Measurements from ENCODE around the gene CDHR2. TPM values are rescaled to one million over a fixed set of nuclear protein-coding genes. Genes with fewer than 3 reads are reported as not detected.

The CDHR2 gene
- total and polyA plus RNA-seq, 9 donors, result 0.04 to 8.9 (median 0.18) TPM

DNA sequence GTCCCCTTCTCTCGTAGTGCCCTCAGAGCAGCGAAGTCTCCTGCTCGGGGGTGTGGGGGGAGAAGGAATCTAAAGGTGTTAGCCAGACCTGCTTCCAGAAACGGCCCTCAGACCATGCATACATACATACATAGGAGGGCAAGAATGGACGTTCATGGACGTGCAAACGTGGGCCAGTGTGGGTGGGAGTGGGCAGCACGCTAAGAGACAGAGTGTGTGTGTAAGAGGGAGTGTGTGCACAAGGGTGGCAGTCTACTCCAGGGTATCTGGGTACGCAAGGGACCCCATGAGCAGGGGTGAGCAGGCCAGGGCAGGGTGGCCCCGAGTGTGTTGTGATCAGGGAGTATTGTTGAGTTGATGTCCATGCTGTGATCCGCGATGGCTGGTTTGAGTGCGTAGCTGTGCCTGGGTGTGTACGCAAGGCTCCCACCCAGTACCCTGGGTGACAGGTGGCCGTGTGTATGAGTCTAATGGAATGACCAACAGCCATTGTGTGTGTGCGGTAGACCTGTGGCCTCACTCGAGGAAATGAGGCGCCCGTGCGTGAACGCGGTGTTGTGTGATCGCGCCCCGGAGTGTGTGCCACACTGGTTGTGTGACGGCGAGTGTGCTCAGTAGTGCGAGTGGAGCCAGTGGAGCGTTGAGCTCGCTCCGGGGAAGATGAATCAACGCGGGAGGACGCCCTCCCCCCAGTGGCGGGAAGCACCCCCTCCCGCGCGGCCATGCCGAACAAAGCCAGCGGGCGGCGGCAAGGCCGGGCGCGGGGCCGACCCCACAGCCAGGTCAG is 60.0 kb downstream of the CDHR2 start:
- H3K9me3 ChIP-seq (replicated peaks; ENCODE audit: control insufficient read depth, low read depth, low read length), result no peaks in the 10 kb centered on the region
- no peak overlapping the region for H3K27ac ChIP-seq (ENCODE audit: low read length)
- no peaks in the 10 kb centered on the region for H3K36me3 ChIP-seq (ENCODE audit: control insufficient read depth, insufficient read depth, low read length)
- H3K27me3 ChIP-seq (ENCODE audit: control insufficient read depth, insufficient read depth, low read length), result peaks cover 24% of the 10 kb centered on the region
- 26% methylated on average over 41 of the region's 46 CpGs for WGBS (ENCODE audit: insufficient coverage)
- no peak overlapping the region for H3K4me3 ChIP-seq (ENCODE audit: low read length)
- H3K4me1 ChIP-seq (ENCODE audit: control insufficient read depth, insufficient read depth, low read length), result peaks cover 9% of the 10 kb centered on the region
- no peak for DNase-seq

- WGBS (ENCODE audit: insufficient coverage), result under 1% methylated on average over 94 of the region's 101 CpGs
These were observed 60.7 kb downstream of the CDHR2 start, which contains the start of gene GPRIN1 for GRCh38 chr5:176609724-176610434. TSS of gene GPRIN1 (minus strand) at chr5:176610156. CDS start at chr5:176599834, 10,322 bp downstream.

DNA sequence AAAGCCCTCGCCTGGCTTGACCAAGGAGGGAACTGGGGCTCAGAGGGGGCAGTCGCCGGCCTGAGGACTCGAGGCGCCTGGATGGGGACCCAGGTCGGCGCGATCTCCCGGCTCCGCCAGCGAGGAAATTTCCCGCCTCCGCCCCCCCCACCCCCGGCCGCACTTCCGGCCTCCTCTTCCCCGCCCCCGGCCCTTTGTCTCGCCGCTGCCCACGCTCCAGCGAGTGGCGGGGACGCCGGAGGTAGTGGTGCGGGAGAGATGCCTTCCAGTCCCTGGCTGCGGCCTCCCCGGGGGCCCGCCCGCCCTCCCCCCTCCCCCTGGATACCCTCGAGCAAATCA is 61.3 kb downstream of the CDHR2 start:
- Histone ChIP-seq H3K4me1 (ENCODE audit: control insufficient read depth, insufficient read depth, low read length) (peaks cover 9% of the 10 kb centered on the region), H3K27me3 (ENCODE audit: control insufficient read depth, insufficient read depth, low read length) (peaks cover 24% of the 10 kb centered on the region), H3K4me3 (ENCODE audit: low read length) (peak overlapping the region; percentile 46), H3K9me3 (replicated peaks; ENCODE audit: control insufficient read depth, low read depth, low read length) (no peaks in the 10 kb centered on the region), H3K36me3 (ENCODE audit: control insufficient read depth, insufficient read depth, low read length) (no peaks in the 10 kb centered on the region), H3K27ac (ENCODE audit: low read length) (no peak overlapping the region)
- DNase-seq, result no peak
- 0% methylated on average over 1 of the region's 31 CpGs for WGBS (ENCODE audit: insufficient coverage)

More at GRCh38 chr5:176609724-176610434, 60.7 kb downstream of the CDHR2 start, which contains the start of gene GPRIN1:
- Histone ChIP-seq H3K27me3 (ENCODE audit: control insufficient read depth, insufficient read depth, low read length) (peaks cover 24% of the 10 kb centered on the region), H3K9me3 (replicated peaks; ENCODE audit: control insufficient read depth, low read depth, low read length) (no peaks in the 10 kb centered on the region), H3K36me3 (ENCODE audit: control insufficient read depth, insufficient read depth, low read length) (no peaks in the 10 kb centered on the region), H3K27ac (ENCODE audit: low read length) (no peak within 1 kb of the TSS), H3K4me1 (ENCODE audit: control insufficient read depth, insufficient read depth, low read length) (peaks cover 9% of the 10 kb centered on the region), H3K4me3 (ENCODE audit: low read length) (peak within 1 kb of the TSS; percentile 46)
- DNase-seq, result peak; percentile 71

DNA sequence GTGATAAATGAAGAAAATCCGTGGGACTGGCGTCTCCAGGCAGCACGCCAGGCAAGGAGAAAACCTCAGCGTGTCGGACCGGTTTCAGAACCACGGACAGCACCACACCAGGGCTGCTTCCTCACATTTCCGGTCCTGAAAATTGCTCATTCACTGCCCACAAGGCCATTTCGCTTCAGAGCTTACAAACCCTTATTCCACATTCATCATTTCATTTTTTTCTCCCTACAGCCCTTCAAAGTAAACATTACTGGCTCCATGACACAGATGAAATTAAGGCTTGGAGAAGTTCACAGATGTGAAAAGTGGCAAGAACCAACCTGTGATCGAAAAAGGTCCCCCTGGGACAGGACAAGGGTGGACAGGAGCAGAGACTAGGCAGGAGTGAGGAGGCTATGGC is 62.3 kb downstream of the CDHR2 start:
- Histone ChIP-seq H3K27ac (ENCODE audit: low read length) (no peak overlapping the region), H3K9me3 (replicated peaks; ENCODE audit: control insufficient read depth, low read depth, low read length) (no peaks in the 10 kb centered on the region), H3K36me3 (ENCODE audit: control insufficient read depth, insufficient read depth, low read length) (no peaks in the 10 kb centered on the region), H3K4me1 (ENCODE audit: control insufficient read depth, insufficient read depth, low read length) (peaks cover 7% of the 10 kb centered on the region), H3K4me3 (ENCODE audit: low read length) (no peak overlapping the region), H3K27me3 (ENCODE audit: control insufficient read depth, insufficient read depth, low read length) (peaks cover 31% of the 10 kb centered on the region)
- DNase-seq, result peak; percentile 87
- WGBS (ENCODE audit: insufficient coverage), result 12% methylated on average over 8 of the region's 10 CpGs

GRCh38 chr5:176612008-176612407 is 62.9 kb downstream of the CDHR2 start:
- Histone ChIP-seq H3K9me3 (replicated peaks; ENCODE audit: control insufficient read depth, low read depth, low read length) (no peaks in the 10 kb centered on the region), H3K4me3 (ENCODE audit: low read length) (no peak overlapping the region), H3K27ac (ENCODE audit: low read length) (no peak overlapping the region), H3K36me3 (ENCODE audit: control insufficient read depth, insufficient read depth, low read length) (no peaks in the 10 kb centered on the region), H3K4me1 (ENCODE audit: control insufficient read depth, insufficient read depth, low read length) (peaks cover 7% of the 10 kb centered on the region), H3K27me3 (ENCODE audit: control insufficient read depth, insufficient read depth, low read length) (peaks cover 37% of the 10 kb centered on the region)
- 79% methylated on average over 6 of the region's 6 CpGs for WGBS (ENCODE audit: insufficient coverage)
- no peak for DNase-seq

GRCh38 chr5:176612855-176613254 is 63.7 kb downstream of the CDHR2 start:
- DNase-seq, result no peak
- peaks cover 7% of the 10 kb centered on the region for H3K4me1 ChIP-seq (ENCODE audit: control insufficient read depth, insufficient read depth, low read length)
- no peak overlapping the region for H3K4me3 ChIP-seq (ENCODE audit: low read length)
- H3K36me3 ChIP-seq (ENCODE audit: control insufficient read depth, insufficient read depth, low read length), result no peaks in the 10 kb centered on the region
- WGBS (ENCODE audit: insufficient coverage), result 67% methylated on average over 2 of the region's 2 CpGs
- H3K9me3 ChIP-seq (replicated peaks; ENCODE audit: control insufficient read depth, low read depth, low read length), result no peaks in the 10 kb centered on the region
- no peak overlapping the region for H3K27ac ChIP-seq (ENCODE audit: low read length)
- peaks cover 45% of the 10 kb centered on the region for H3K27me3 ChIP-seq (ENCODE audit: control insufficient read depth, insufficient read depth, low read length)

- peaks cover 56% of the 10 kb centered on the region for H3K27me3 ChIP-seq (ENCODE audit: control insufficient read depth, insufficient read depth, low read length)
- no peak overlapping the region for H3K4me3 ChIP-seq (ENCODE audit: low read length)
- H3K27ac ChIP-seq (ENCODE audit: low read length), result no peak overlapping the region
- DNase-seq, result no peak
- H3K9me3 ChIP-seq (replicated peaks; ENCODE audit: control insufficient read depth, low read depth, low read length), result no peaks in the 10 kb centered on the region
- WGBS (ENCODE audit: insufficient coverage), result 62% methylated on average over 3 of the region's 8 CpGs
- peaks cover 16% of the 10 kb centered on the region for H3K4me1 ChIP-seq (ENCODE audit: control insufficient read depth, insufficient read depth, low read length)
- no peaks in the 10 kb centered on the region for H3K36me3 ChIP-seq (ENCODE audit: control insufficient read depth, insufficient read depth, low read length)
These were observed 65.8 kb downstream of the CDHR2 start for GRCh38 chr5:176614805-176615478.

- Histone ChIP-seq H3K9me3 (replicated peaks; ENCODE audit: control insufficient read depth, low read depth, low read length) (no peaks in the 10 kb centered on the region), H3K4me1 (ENCODE audit: control insufficient read depth, insufficient read depth, low read length) (peaks cover 26% of the 10 kb centered on the region), H3K4me3 (ENCODE audit: low read length) (no peak overlapping the region), H3K36me3 (ENCODE audit: control insufficient read depth, insufficient read depth, low read length) (no peaks in the 10 kb centered on the region), H3K27ac (ENCODE audit: low read length) (no peak overlapping the region), H3K27me3 (ENCODE audit: control insufficient read depth, insufficient read depth, low read length) (peaks cover 68% of the 10 kb centered on the region)
- no peak for DNase-seq
- 68% methylated on average over 4 of the region's 7 CpGs for WGBS (ENCODE audit: insufficient coverage)
These were observed 67.4 kb downstream of the CDHR2 start for GRCh38 chr5:176616511-176616910.

DNA sequence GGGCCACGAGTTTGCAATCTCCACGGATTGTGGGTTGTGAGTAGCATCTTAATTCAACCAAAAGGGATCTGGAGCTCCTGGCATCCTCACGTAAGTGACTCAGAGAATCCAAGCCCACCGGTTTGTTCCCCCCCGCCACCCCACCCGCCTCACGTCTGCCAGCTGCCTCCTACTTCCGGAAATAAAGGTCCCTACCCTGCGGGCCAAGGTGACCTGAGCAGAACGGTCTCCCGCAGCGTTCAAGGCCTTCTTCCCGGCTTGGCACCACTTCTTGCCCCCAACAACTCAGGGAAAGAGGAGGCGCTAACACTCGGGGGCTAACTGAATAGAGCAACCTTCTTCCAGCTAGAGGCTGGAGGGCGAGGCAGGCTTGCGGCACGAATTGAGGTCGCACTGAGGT is 69.6 kb downstream of the CDHR2 start:
- Histone ChIP-seq H3K27me3 (ENCODE audit: control insufficient read depth, insufficient read depth, low read length) (peaks cover 72% of the 10 kb centered on the region), H3K9me3 (replicated peaks; ENCODE audit: control insufficient read depth, low read depth, low read length) (no peaks in the 10 kb centered on the region), H3K27ac (ENCODE audit: low read length) (no peak overlapping the region), H3K36me3 (ENCODE audit: control insufficient read depth, insufficient read depth, low read length) (no peaks in the 10 kb centered on the region), H3K4me3 (ENCODE audit: low read length) (no peak overlapping the region), H3K4me1 (ENCODE audit: control insufficient read depth, insufficient read depth, low read length) (peaks cover 26% of the 10 kb centered on the region)
- DNase-seq, result no peak
- WGBS (ENCODE audit: insufficient coverage), result 15% methylated on average over 16 of the region's 19 CpGs

GRCh38 chr5:176619203-176619568 is 70.0 kb downstream of the CDHR2 start:
- Histone ChIP-seq H3K9me3 (replicated peaks; ENCODE audit: control insufficient read depth, low read depth, low read length) (no peaks in the 10 kb centered on the region), H3K36me3 (ENCODE audit: control insufficient read depth, insufficient read depth, low read length) (no peaks in the 10 kb centered on the region), H3K27me3 (ENCODE audit: control insufficient read depth, insufficient read depth, low read length) (peaks cover 75% of the 10 kb centered on the region), H3K27ac (ENCODE audit: low read length) (no peak overlapping the region), H3K4me3 (ENCODE audit: low read length) (no peak overlapping the region), H3K4me1 (ENCODE audit: control insufficient read depth, insufficient read depth, low read length) (peaks cover 26% of the 10 kb centered on the region)
- WGBS (ENCODE audit: insufficient coverage), result 1% methylated on average over 28 of the region's 31 CpGs
- peak; percentile 67 for DNase-seq
